ENCODE data around the gene SYT11. TPM values are rescaled to one million over a fixed set of nuclear protein-coding genes. Genes with fewer than 3 reads are reported as not detected.
A peak's percentile ranks its signal among the peaks of the same experiment; 100 is the strongest.

SYT11 gene, protein sequence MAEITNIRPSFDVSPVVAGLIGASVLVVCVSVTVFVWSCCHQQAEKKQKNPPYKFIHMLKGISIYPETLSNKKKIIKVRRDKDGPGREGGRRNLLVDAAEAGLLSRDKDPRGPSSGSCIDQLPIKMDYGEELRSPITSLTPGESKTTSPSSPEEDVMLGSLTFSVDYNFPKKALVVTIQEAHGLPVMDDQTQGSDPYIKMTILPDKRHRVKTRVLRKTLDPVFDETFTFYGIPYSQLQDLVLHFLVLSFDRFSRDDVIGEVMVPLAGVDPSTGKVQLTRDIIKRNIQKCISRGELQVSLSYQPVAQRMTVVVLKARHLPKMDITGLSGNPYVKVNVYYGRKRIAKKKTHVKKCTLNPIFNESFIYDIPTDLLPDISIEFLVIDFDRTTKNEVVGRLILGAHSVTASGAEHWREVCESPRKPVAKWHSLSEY
- total RNA-seq: 38.2 and 45.9 TPM in 2 replicates

DNA sequence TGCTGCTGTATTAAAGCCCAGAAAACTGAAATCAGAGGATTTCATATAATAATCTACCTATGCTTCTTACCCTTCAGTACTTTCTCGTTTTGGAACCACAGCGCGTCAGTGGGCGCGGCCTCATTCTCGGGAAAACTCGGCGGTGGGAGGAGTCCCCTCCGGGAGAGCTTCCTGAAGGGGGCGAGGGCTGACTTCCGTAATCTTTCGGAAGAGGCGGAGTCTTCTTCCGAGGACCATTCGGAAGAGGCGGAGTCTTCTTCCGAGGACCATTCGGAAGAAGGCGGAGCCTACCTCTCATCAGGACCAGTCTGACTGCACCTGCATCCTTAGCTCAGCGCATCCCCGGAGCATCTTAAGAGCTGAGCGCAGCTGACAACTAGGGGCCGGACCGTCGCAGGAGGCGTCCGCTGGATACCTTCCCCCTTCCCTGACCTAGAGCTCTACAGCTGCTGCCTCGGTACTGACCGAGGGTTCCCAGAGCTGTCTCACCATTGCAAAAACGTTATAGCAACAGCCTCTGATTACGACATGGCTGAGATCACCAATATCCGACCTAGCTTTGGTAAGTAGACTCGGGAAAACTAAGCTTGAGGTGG is at the start of gene SYT11:
Gene SYT11, plus strand, starts transcription at position 334 of the 596 bp plus-strand sequence. Its CDS starts 195 bp downstream, at position 529.

DNA sequence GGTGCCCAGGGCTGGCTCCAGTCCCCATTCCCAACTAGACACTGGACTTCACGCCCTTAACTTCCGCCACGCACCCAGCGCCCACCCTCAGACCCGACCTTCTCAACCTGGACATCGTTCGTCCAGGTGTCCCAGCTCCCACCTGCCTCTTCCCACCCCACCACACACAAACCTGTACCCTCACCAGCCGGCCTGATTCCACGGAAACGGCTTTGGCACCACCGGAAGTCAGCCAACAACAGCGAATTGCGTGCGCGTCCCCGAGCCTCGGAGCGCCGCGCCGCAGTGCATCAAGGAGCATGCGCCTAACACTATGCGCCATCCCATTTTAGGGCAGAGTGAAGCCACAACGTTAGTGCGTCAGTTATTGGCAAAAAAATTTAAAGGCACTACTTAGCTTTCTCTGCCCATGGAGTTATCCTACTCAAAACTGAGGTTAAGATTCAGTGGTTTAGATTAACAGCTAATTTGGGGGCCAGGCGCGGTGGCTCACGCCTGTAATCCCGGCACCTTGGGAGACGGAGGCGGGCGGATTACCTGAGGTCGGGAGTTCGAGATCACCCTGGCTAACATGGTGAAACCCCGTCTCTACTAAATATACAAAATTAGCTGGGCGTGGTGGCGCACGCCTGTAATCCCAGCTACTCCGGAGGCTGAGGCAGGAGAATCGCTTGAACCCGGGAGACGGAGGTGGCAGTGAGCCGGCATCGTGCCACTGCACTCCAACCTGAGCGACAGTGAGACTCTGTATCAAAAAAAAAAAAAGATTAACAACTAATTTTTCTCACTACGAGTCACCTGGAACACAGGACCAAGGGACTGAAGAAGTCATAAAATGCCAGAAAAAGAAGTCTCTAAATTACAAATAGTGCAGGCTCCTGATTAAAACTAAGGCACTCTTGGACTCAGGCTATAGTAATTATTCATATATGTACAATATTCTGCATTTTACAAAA is 2.1 kb upstream of the SYT11 start, which contains the start of gene GON4L:
Gene GON4L, minus strand, starts transcription at position 240 of the 956 bp plus-strand sequence. CDS start 3,434 bp downstream, outside the sequence.

DNA sequence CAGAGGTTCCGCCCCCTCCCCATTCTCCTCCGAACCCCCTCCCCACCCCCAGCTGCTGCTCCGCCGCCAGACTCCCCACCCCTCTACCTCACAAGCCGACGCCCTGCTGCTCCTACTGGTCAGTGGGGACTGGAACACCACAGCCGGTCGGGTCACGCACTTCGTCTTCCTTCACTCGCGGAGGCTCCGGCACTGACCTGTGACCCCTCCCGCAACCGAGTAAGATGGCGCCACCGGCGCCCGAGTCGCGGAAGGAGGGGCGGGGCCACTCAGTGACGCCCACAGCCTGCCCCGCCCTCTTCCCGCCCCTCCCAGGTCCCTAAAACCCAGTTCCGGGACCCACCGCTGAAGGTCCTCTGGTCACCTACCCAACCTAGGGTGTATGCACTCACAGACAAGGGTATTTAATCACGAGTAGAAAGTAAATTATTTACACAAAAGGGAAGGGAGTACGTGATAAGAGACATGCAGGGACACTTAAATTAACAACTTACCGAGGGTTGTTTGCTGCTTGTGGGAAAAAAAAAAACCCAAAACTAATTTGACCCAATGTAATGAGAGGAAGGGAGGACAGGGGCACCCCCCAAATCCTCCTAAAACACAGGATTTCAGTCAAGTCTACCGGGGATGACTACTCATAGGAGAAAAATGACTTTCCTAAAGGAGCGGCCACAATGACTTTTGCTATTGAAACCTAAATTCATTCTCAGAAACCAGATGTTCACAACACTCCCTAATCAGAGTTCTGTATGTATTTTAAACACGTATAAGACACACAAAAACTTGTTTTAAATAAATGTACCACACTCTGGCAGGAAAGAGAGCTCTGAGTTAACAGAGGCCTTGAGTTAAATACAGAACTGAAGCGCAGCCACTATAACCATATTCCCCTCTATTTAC is 52.0 kb downstream of the SYT11 start, which contains the start of gene RIT1:
Gene RIT1, minus strand, starts transcription at position 194 of the 900 bp plus-strand sequence. CDS start 588 bp downstream, outside the sequence.

DNA sequence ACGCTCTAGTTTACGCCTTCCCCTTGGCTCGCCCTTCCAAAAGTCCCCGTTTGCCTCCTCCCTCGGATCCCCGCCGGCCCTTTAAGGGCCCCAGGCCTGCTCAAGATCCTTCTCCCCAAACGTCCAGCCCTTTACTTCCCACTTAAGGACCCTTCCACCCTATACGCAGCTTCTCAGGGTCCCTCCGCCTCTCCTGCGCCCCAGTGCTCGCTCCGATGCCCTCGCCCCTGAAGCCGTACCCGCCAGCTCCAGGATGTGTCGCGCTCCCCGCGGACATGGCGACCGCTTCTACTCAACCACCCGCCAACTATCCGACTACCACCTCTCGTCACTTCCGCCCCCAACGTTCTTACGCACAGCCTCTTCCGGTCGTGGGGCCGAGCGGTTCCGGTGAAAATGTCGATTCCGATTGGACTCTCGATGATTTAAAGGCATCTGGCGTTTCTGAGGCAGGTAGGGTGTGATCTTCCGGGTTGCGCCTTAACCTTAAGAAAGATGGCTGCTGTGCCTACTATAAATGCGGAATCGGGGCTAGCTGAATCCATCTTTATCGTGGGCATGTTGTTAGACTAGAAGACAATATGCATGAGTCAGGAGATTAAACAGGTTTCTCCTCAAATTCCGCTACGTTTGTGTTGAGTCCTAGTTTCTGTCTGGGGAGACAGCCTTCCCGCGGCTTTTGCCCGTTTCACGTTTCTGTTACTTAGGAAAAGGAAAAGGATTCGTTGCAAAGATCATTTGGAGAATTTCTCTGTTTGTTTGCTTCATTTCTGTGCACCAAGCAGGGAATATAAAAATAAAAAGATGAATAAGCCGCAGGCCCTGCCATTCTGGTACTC is 74.9 kb downstream of the SYT11 start, which contains the start of gene KHDC4:
Gene KHDC4, minus strand, starts transcription at position 317 of the 839 bp plus-strand sequence. Its CDS starts 40 bp downstream, at position 277.

Small RNA genes within 50 kb of the gene (small RNA-seq; reads per million reads assigned to genes)
- gene RF00015 (not detected), gene SCARNA4 (not detected), gene SNORA80E (106 reads per million, percentile 98 among the genes with 10 or more reads in this experiment)

Other genes with a start within 250 kb of the SYT11 start
- gene MSTO1, start 249.3 kb upstream of the SYT11 start, total RNA-seq: 20.5 and 25.2 TPM in 2 replicates
- gene YY1AP1, start 170.8 kb upstream of the SYT11 start, total RNA-seq: 49.3 and 59.6 TPM in 2 replicates
- 70.4 and 86.6 TPM in 2 replicates for gene DAP3, start 170.5 kb upstream of the SYT11 start, total RNA-seq
- 44.4 and 44.8 TPM in 2 replicates for gene GON4L, start 2.4 kb upstream of the SYT11 start, total RNA-seq
- gene RIT1, start 51.8 kb downstream of the SYT11 start, total RNA-seq: 38.8 and 42.3 TPM in 2 replicates
- 24.6 and 29.1 TPM in 2 replicates for gene KHDC4, start 74.8 kb downstream of the SYT11 start, total RNA-seq
- gene RXFP4, start 82.1 kb downstream of the SYT11 start, total RNA-seq: not detected in 2 replicates
- gene ARHGEF2, start 119.0 kb downstream of the SYT11 start, total RNA-seq: 97.5 and 117 TPM in 2 replicates
- 513 and 533 TPM in 2 replicates for gene SSR2, start 161.4 kb downstream of the SYT11 start, total RNA-seq
- gene UBQLN4, start 194.2 kb downstream of the SYT11 start, total RNA-seq: 9.9 and 12.3 TPM in 2 replicates
- gene LAMTOR2, start 195.2 kb downstream of the SYT11 start, total RNA-seq: 35.1 and 35.9 TPM in 2 replicates
- gene RAB25, start 201.6 kb downstream of the SYT11 start, total RNA-seq: 0.13 TPM in 1 of 2 replicates, not detected in the other
- 0.91 and 1.1 TPM in 2 replicates for gene MEX3A, start 222.9 kb downstream of the SYT11 start, total RNA-seq

Data from articular chondrocyte of knee joint (primary cell).